GM20000 (cell line): ENCODE results near the gene CCDC57.
"Not testable (repeated sequence)": the region's sequence is repeated elsewhere in the genome, so short reads cannot be mapped to it uniquely, and the experiment has no call there.

Experiments
- DNase-seq: peaks from one replicate; pipeline ENCODE4 v3.0.0; 2012; ENCODE audit warnings: low spot score
- CTCF ChIP-seq: IDR thresholded peaks from 2 replicates; pipeline ENCODE4 v1.5.1; 2012; ENCODE audit warnings: mild to moderate bottlenecking, control low read depth; ENCODE audit errors: extremely low read depth, missing control alignments

Gene CCDC57

DNA sequence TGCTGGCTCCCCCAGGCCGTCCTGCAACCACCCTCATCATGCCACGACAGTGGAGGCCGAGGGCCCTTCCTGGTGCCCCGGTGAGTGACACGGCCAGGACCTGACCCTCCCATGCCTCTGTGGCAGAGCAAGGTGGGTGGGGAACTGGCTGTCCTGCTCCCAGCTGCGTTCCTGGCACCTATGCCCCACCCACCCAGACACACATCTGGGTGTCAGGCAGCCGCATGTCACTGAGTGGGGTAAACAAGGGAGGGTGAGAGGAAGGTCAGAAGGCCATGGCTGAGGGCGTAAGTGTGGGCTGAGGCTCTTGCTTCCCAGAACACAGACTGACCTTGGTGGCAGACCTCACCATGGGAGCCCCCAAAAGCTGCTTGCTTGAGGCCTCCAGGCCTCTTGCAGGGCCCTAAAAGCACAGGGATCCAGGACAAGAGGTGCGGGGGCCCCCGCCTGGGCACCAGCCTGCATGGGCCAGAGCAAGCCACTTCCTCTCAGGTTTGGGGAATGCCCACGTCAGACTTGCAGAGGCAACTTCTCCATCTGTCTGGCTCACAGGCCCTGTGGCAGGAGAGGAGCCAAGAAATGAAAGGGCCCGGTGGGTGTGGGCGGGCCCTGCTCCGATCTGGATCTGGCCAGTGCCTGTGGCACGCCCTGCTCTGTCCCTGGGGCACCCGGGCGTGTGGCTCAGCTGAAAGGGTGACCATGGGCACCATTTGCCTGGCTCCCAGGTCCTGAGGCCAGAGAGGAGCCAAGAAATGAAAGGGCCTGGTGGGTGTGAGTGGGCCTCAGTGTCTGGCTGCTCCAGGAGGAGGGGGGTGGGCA, 3.9 kb upstream of the CCDC57 start:
- DNase-seq: peak; percentile 77
- no peak for TF ChIP-seq CTCF

- TF ChIP-seq CTCF: no peak
- no peak for DNase-seq
Measured at GRCh38 chr17:82215972-82216300, 3.3 kb upstream of the CCDC57 start.

GRCh38 chr17:82215095-82215971, 2.7 kb upstream of the CCDC57 start:
- DNase-seq: peak; percentile 73
- TF ChIP-seq CTCF: no peak

DNA sequence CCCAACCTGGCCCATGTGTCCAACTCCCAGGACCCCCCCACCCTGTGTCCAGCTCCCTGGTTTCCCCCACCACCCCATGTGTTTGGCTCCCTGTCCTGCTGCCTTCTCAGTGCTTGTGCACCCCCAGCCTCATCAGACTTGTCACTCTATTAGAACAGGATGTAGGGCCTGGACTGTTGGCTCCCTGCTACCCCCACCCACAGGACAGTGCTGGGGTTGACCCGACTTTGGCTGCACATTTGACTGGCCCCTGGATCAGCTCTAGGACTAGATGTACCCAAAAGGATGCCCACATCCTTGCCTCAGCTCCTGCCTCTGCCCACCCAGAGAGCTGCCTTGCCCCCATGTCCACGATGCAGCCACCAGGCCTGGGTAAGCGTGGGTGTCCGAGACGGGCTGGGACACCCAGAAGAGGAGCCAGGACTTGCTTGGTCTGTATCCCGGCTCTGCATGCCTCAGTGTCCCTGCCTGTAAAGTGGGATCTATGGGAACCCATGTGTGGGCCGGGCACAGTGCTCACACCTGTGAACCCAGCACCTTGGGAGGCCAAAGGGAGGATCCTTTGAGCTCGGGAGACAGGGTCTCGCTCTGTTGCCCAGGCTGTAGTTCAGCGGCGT, 1.5 kb upstream of the CCDC57 start:
- DNase-seq: no peak
- TF ChIP-seq CTCF: no peak

- DNase-seq: peak; percentile 75
- TF ChIP-seq CTCF: no peak
Measured at GRCh38 chr17:82213251-82214011, 789 bp upstream of the CCDC57 start.

DNA sequence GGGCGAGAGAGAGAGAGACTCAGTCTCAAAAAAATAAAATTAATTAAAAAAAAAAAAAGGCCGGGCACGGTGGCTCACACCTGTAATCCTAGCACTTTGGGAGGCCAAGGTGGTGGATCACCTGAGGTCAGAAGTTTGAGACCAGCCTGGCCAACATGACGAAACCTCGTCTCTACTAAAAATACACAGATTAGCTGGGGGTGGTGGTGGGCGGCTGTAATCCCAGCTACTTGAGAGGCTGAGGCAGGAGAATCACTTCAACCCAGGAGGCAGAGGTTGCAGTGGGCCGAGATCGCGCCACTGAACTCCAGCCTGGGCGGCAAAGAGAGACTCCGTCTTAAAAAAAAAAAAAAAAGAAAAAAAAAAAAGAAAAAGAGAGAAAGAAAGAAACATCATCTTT, 2.0 kb downstream of the CCDC57 start:
- DNase-seq: not testable (repeated sequence)

GRCh38 chr17:82205720-82206508, 6.7 kb downstream of the CCDC57 start:
- DNase-seq: peak; percentile 89
- peak; percentile 86 for TF ChIP-seq CTCF
